ENCODE data around the gene CCSER1. TPM values are rescaled to one million over a fixed set of nuclear protein-coding genes. Genes with fewer than 3 reads are reported as not detected.

Gene CCSER1
- total RNA-seq, 1 experiment from 2014 or later: 0.63 TPM

- intact Hi-C loops (cut with micrococcal nuclease): no loop called here
- TF ChIP-seq CTCF (IDR thresholded peaks at IDR 0.05; ENCODE audit: unreplicated experiment): no peak
- DNase-seq (ENCODE audit: unreplicated experiment): no peak
- BruUV-seq (replicated peaks): no TSS peak
- POLR2A ChIA-PET: no interaction called here
- Mint-ChIP-seq H3K9me3 (ENCODE audit: unreplicated experiment) (no peaks in the 10 kb centered on the region), H3K4me3 (ENCODE audit: unreplicated experiment) (no peak overlapping the region), H3K36me3 (ENCODE audit: insufficient read depth, unreplicated experiment) (no peaks in the 10 kb centered on the region), H3K4me1 (ENCODE audit: insufficient read depth, unreplicated experiment) (peaks cover 15% of the 10 kb centered on the region), H3K27me3 (ENCODE audit: insufficient read depth, unreplicated experiment) (no peaks in the 10 kb centered on the region), H3K27ac (ENCODE audit: low read depth, unreplicated experiment) (no peak overlapping the region)
- CTCF ChIA-PET: no interaction called here
Observed at GRCh38 chr4:90162566-90162965, 35.4 kb downstream of the CCSER1 start.

- H3K4me1 Mint-ChIP-seq (ENCODE audit: insufficient read depth, unreplicated experiment): peaks cover 12% of the 10 kb centered on the region
- no peak for DNase-seq (ENCODE audit: unreplicated experiment)
- POLR2A ChIA-PET: no interaction called here
Observed at GRCh38 chr4:90163872-90164271, 36.7 kb downstream of the CCSER1 start.

GRCh38 chr4:90165883-90166282, 38.7 kb downstream of the CCSER1 start:
- no peak overlapping the region for H3K4me3 Mint-ChIP-seq (ENCODE audit: unreplicated experiment)
- BruUV-seq (replicated peaks): no TSS peak
- no peaks in the 10 kb centered on the region for H3K27me3 Mint-ChIP-seq (ENCODE audit: insufficient read depth, unreplicated experiment)
- H3K36me3 Mint-ChIP-seq (ENCODE audit: insufficient read depth, unreplicated experiment): no peaks in the 10 kb centered on the region
- ChIA-PET POLR2A (no interaction called here), CTCF (interaction anchor here (0.7 kb wide), 1 partner anchor 12 kb away, joined by 4 read pairs; no protein-coding TSS in a partner anchor)
- H3K4me1 Mint-ChIP-seq (ENCODE audit: insufficient read depth, unreplicated experiment): no peaks in the 10 kb centered on the region
- no peak for TF ChIP-seq CTCF (IDR thresholded peaks at IDR 0.05; ENCODE audit: unreplicated experiment)
- DNase-seq (ENCODE audit: unreplicated experiment): no peak
- peaks cover 12% of the 10 kb centered on the region for H3K9me3 Mint-ChIP-seq (ENCODE audit: unreplicated experiment)
- H3K27ac Mint-ChIP-seq (ENCODE audit: low read depth, unreplicated experiment): no peak overlapping the region
- intact Hi-C loops (cut with micrococcal nuclease): no loop called here

More at GRCh38 chr4:90163872-90164271, 36.7 kb downstream of the CCSER1 start:
- no peaks in the 10 kb centered on the region for H3K27me3 Mint-ChIP-seq (ENCODE audit: insufficient read depth, unreplicated experiment)
- CTCF ChIA-PET: interaction anchor here (0.6 kb wide), 1 partner anchor 968 kb away, joined by 6 read pairs; no protein-coding TSS in a partner anchor
- BruUV-seq (replicated peaks): no TSS peak
- no peak overlapping the region for H3K4me3 Mint-ChIP-seq (ENCODE audit: unreplicated experiment)
- no peak overlapping the region for H3K27ac Mint-ChIP-seq (ENCODE audit: low read depth, unreplicated experiment)
- TF ChIP-seq CTCF (IDR thresholded peaks at IDR 0.05; ENCODE audit: unreplicated experiment): no peak
- no peaks in the 10 kb centered on the region for H3K9me3 Mint-ChIP-seq (ENCODE audit: unreplicated experiment)
- intact Hi-C loops (cut with micrococcal nuclease): no loop called here
- no peaks in the 10 kb centered on the region for H3K36me3 Mint-ChIP-seq (ENCODE audit: insufficient read depth, unreplicated experiment)

GRCh38 chr4:90171491-90171890, 44.3 kb downstream of the CCSER1 start:
- Mint-ChIP-seq H3K27ac (ENCODE audit: low read depth, unreplicated experiment) (no peak overlapping the region), H3K9me3 (ENCODE audit: unreplicated experiment) (peaks cover 12% of the 10 kb centered on the region), H3K36me3 (ENCODE audit: insufficient read depth, unreplicated experiment) (no peaks in the 10 kb centered on the region), H3K4me1 (ENCODE audit: insufficient read depth, unreplicated experiment) (no peaks in the 10 kb centered on the region), H3K4me3 (ENCODE audit: unreplicated experiment) (no peak overlapping the region), H3K27me3 (ENCODE audit: insufficient read depth, unreplicated experiment) (no peaks in the 10 kb centered on the region)
- intact Hi-C loops (cut with micrococcal nuclease): no loop called here
- no TSS peak for BruUV-seq (replicated peaks)
- ChIA-PET CTCF (no interaction called here), POLR2A (no interaction called here)
- DNase-seq (ENCODE audit: unreplicated experiment): no peak
- no peak for TF ChIP-seq CTCF (IDR thresholded peaks at IDR 0.05; ENCODE audit: unreplicated experiment)

Measured in MCF 10A (cell line).